GM18858 (cell line): ENCODE data around the gene C1orf216.
"Not testable (repeated sequence)": the region's sequence is repeated elsewhere in the genome, so short reads cannot be mapped to it uniquely, and the experiment has no call there.

Experiments used
- ATAC-seq: cut with Tn5 transposase; IDR thresholded peaks from one replicate; pipeline ENCODE4 v1.9.1; 2021; ENCODE audit not compliant: unreplicated experiment

Gene C1orf216

GRCh38 chr1:35707601-35708440 lies 10.9 kb downstream of the C1orf216 start:
- ATAC-seq = no peak

- no peak for ATAC-seq
Measured at GRCh38 chr1:35706846-35707600, 11.7 kb downstream of the C1orf216 start.

DNA sequence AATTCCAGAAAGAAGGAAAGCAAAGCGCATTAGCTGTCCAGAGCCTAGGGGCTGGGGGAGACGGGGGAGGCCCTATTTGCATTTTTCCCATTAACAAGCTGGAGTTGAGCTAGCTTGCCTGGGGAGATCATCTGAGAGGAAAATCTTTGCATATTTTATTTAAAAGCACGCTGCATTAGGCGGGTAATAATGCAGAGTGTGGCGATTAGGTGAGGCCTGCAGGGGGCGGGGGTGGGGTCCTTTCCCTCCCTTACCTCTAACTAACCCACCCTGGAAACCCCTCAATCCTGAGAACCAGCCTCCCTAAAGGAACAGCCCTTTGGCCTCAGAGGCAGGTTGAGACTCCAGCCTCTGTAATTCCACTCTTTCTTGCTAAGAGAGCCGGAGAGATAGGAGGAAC lies 16.2 kb downstream of the C1orf216 start:
- no peak for ATAC-seq

GRCh38 chr1:35699152-35699551 lies 19.5 kb downstream of the C1orf216 start:
- ATAC-seq = not testable (repeated sequence)

- ATAC-seq = no peak
Measured at GRCh38 chr1:35692317-35692716, 26.4 kb downstream of the C1orf216 start.

DNA sequence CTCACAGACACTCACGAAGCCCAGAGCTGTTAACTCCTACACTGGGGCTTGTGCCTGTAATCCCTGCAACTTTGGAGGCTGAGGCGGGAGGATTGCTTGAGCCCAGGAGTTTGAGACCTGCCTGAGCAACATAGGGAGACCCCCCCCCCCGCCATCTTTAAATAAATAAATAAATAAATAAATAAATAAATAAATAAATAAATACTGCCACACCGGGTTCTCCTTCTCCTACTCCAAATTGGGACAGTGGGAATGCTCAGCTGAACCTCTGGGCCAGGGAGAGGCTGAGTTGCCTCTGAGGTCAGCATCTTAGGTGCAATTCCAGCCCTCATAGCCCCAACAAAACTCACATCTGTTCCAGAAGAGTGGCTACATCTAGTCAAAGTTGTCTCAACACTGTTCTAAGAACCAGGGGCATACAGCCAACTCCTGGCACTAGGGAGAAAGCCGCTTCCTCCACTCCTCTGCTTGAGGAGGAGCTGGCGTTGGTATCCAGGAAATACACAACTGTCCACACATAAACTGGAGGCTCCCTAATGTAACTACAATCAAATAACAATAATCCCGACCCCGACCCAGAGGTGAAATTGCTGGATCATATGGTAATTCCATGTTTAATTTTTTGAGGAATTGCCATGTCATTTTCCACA lies 27.0 kb downstream of the C1orf216 start:
- ATAC-seq = no peak

DNA sequence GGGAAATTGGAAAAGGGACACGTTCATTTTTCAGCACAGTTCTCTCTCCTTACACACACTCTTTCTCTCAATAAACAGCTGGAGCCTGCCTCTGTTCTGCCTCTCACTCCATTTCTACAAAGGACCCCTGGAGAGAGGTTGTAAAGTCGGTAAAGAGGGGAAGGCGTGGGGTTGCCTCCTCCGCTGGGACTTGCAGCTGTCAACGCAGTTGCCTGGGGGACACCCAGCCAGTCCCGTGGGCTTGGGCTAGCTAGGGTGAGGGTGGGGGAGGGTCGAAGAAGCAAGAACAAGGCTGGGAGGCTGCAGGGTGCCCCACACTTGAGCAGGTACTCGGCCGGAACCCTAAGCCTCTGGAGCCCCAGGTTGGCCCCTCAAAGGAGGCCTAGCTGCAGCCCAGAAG lies 27.6 kb downstream of the C1orf216 start:
- no peak for ATAC-seq

GRCh38 chr1:35690103-35690502 lies 28.6 kb downstream of the C1orf216 start:
- ATAC-seq = not testable (repeated sequence)

DNA sequence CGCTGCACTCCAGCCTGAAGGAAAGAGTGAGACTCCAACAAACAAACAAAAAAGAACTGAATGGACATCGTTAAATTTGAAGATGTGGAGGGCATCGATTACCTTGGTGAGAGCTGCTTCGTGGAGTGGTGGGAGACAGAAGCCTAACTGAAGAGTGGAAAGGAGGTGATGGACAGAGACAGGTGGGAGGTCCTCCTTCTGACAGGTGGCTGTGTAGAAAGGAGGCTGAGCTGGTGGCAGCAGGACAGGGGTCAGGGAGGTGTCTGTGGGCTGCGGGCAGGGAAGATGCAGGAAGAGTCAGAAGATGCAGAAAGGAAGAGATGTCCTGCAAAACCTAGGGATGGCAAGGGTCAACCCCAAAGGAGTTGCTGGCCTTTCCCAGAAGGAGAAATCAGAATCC lies 30.5 kb downstream of the C1orf216 start:
- ATAC-seq = no peak

DNA sequence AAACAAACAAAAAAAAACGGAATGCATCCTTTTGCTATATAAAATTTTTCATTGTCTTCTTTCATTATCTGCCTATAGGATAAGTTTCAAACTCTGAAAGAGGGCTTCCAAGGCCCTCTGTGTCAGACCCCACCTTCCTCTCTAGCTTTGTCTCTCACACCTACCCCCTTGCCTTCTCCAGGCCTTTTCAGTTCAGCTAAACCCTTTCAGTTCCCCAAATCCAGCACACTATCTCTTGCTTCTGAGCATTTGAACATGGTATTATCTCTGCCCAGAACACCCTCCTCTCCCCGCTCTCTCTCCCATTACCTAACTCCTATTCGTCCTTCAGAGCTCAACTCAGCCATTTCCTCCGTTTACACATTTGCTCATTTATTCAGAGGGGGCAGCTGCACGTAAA lies 35.7 kb downstream of the C1orf216 start:
- no peak for ATAC-seq

DNA sequence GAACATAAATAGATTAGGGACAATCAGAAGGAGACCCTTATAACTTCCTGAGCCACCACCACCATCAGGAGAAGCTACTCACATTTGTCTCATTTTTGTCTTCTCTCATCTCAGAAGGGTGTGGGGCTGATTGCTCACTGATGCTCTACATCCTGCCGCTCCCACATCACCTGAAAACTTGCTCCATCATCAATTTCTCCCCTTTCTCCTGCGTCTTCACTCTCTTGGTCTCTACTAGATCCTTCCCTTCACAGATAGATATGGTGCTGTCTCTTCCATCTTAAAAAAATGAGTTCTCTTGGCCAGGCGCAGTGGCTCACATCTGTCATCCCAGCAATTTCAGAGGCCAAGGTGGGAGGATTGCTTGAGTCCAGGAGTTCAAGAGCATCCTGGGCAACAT lies 38.4 kb downstream of the C1orf216 start:
- ATAC-seq = no peak

DNA sequence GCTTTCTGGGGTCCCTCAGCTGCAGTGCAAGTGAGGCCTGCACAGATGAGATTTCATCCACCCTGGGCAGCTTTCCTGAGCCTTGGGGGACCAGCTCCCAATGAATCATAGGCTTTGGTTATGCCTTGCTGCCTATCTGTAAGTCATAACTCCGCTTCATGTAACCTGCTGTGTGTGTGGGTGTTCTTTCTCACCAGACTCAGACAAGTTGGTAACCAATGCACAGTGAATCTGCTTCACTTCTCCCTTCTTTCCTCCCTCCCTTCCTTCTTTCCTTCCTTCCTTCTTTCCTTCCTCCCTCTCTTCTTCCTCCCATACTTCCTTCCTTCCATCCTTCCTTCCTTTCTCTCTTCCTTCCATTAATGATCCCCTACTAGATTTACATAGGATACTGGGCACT lies 42.9 kb downstream of the C1orf216 start:
- ATAC-seq = no peak

DNA sequence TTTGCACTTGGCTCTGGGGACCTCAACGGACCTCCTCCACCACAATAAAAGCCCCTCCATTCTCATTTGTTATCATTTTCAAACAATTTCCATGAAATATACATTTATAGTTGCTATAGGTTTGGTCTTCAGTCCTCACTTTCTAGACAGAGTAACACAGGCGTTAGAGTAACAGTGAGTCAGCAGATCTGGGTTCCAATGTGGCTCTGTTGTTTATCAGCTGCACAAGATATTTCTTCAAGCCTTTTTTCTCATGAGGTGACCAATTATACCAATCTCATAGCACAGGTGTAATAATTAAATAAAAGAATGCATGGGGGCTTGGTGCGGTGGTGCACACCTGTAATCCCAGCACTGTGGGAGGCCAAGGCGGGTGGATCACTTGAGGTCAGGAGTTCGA lies 44.6 kb downstream of the C1orf216 start:
- ATAC-seq = no peak

GRCh38 chr1:35672116-35672515 lies 46.6 kb downstream of the C1orf216 start:
- ATAC-seq = no peak

GRCh38 chr1:35668506-35668905 lies 50.2 kb downstream of the C1orf216 start:
- no peak for ATAC-seq

GRCh38 chr1:35666916-35667315 lies 51.8 kb downstream of the C1orf216 start:
- no peak for ATAC-seq

DNA sequence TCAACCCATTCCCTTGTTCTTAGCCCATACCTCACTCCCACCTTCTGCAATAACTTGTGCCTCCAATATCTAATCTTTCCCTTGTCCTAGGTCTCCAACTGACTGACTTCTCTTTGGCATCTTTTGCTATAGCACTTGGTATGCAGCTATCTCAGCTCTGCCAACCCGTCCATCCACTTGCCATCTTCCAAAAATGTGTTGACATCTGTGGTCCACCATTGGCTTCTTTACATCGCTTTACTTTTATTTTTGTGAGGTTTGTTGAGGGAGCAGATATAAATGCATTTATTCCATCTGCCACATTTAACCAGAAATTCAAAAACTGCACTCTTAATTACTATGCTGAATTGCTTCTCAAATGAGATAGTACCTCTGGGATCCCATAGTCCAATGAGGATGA lies 52.5 kb downstream of the C1orf216 start:
- no peak for ATAC-seq
